HCT116 (cell line): ENCODE data around the gene BAD.

Experiments
- CEBPB ChIP-seq: IDR thresholded peaks from 2 replicates; pipeline ENCODE4 v1.6.1; 2012; ENCODE audit warnings: low read depth
- CTCF ChIP-seq, 3 experiments: fragments of 200-600 bp in 1 of 3; sonication (generic) in 1 of 3; IDR thresholded peaks in 2 of 3; conservative IDR thresholded peaks in 1 of 3; 2 replicates each; pipeline ENCODE4 v1.5.1; 2012 to 2017; ENCODE audit warnings: low read depth in 2 of 3, low read length in 2 of 3, antibody characterized with exemption in 1 of 3, borderline replicate concordance in 1 of 3, control low read depth in 1 of 3, mild to moderate bottlenecking in 1 of 3, mixed read lengths in 1 of 3, mixed run types in 1 of 3, moderate library complexity in 1 of 3; ENCODE audit not compliant: insufficient read depth in 1 of 3
- EZH2phosphoT487 ChIP-seq: fragments of 200-600 bp; IDR thresholded peaks from 2 replicates; pipeline ENCODE4 v1.6.1; 2018; ENCODE audit warnings: antibody characterized with exemption, borderline replicate concordance
- JUND ChIP-seq: IDR thresholded peaks from 2 replicates; pipeline ENCODE4 v1.6.1; 2012
- POLR2A ChIP-seq: IDR thresholded peaks from 2 replicates; pipeline ENCODE4 v1.7.0; 2011; ENCODE audit warnings: borderline replicate concordance; ENCODE audit not compliant: insufficient read depth, insufficient read length; ENCODE audit errors: extremely low read depth
- POLR2AphosphoS5 ChIP-seq: IDR thresholded peaks from 2 replicates; pipeline ENCODE4 v1.6.1; 2011; ENCODE audit warnings: mild to moderate bottlenecking, low read depth, low read length, moderate library complexity
- RAD21 ChIP-seq: IDR thresholded peaks from 2 replicates; pipeline ENCODE4 v1.6.1; 2012; ENCODE audit warnings: low read depth, mild to moderate bottlenecking
- REST ChIP-seq: IDR thresholded peaks from 2 replicates; pipeline ENCODE4 v1.6.1; 2012; ENCODE audit warnings: low read depth
- YY1 ChIP-seq: IDR thresholded peaks from 2 replicates; pipeline ENCODE4 v1.6.1; 2011; ENCODE audit warnings: low read length, low read depth, moderate library complexity, mild to moderate bottlenecking; ENCODE audit not compliant: insufficient replicate concordance; ENCODE audit errors: extremely low read depth
- ZBTB33 ChIP-seq: IDR thresholded peaks from 2 replicates; pipeline ENCODE4 v1.6.1; 2011; ENCODE audit warnings: mild to moderate bottlenecking, low read length, moderate library complexity; ENCODE audit not compliant: insufficient replicate concordance; ENCODE audit errors: extremely low read depth

- TF ChIP-seq POLR2A (no peak), CTCF (IDR thresholded peaks at IDR 0.05 in 2 of 3, conservative IDR thresholded peaks at IDR 0.05 in 1 of 3; ENCODE audit: borderline replicate concordance in 1 of 3, insufficient read depth in 1 of 3, low read depth in 2 of 3, low read length in 2 of 3) (no peak), CEBPB (no peak), REST (no peak), YY1 (no peak), POLR2AphosphoS5 (no peak), JUND (no peak), RAD21 (no peak), ZBTB33 (no peak), EZH2phosphoT487 (no peak)
Measured at GRCh38 chr11:64229090-64229743, 55.2 kb downstream of the BAD start.
